ENCODE measurements around the gene MPC1.
"Not testable (repeated sequence)": the region's sequence is repeated elsewhere in the genome, so short reads cannot be mapped to it uniquely, and the experiment has no call there.

MPC1 gene

GRCh38 chr6:166397849-166398248 lies 15.1 kb upstream of the MPC1 start:
- no peak for DNase-seq
- no peak for TF ChIP-seq GATA1 (IDR thresholded peaks at IDR 0.05; ENCODE audit: low read depth, low read length)
- no peak for TF ChIP-seq POLR2A (IDR thresholded peaks at IDR 0.05; ENCODE audit: low read length)

DNA sequence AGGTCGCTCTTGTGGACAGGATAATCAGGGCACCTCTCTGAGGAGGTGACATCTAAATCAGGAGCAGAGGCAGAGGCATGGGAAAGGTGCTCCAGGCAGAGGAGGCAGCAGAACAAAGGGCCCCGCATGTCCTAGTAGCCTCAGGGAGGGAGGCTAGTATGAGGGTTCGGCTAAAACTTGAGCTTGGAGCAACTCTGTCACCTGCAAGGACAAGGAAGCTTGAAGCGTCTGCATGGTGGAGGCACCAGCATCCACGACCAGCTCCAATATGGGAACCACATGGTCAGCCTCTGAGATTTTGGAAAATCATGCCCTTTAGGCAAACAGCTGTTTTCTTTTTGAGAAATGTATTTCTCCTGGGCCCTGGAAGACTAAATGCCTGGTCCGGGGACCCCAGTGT lies 13.0 kb upstream of the MPC1 start:
- DNase-seq: no peak
- TF ChIP-seq GATA1 (IDR thresholded peaks at IDR 0.05; ENCODE audit: low read depth, low read length) (no peak), POLR2A (IDR thresholded peaks at IDR 0.05; ENCODE audit: low read length) (no peak)

DNA sequence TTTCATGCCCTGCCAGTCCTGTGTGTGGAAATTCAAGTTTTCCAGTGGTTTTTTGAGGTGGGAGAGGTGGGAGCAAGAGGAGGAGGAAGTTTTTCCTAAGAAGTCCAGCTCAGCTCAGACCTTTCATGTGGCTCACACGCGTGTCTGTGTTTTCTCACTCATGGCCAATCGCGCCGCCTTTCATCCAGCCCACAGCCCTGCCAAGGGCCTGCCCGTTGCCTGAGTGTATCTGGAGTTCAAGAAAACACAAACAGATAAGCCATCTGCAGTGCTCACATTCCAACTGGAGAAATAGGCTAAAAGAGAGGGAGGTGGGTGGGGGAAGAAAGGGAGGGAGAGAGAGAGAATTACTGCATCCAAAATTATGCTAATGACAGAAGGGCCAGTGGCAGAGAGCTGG lies 12.6 kb upstream of the MPC1 start:
- TF ChIP-seq POLR2A (IDR thresholded peaks at IDR 0.05; ENCODE audit: low read length): no peak
- TF ChIP-seq GATA1 (IDR thresholded peaks at IDR 0.05; ENCODE audit: low read depth, low read length): no peak
- no peak for DNase-seq

GRCh38 chr6:166394036-166394892 lies 11.5 kb upstream of the MPC1 start:
- no peak for TF ChIP-seq GATA1 (IDR thresholded peaks at IDR 0.05; ENCODE audit: low read depth, low read length)
- TF ChIP-seq POLR2A (IDR thresholded peaks at IDR 0.05; ENCODE audit: low read length): no peak
- DNase-seq: no peak

DNA sequence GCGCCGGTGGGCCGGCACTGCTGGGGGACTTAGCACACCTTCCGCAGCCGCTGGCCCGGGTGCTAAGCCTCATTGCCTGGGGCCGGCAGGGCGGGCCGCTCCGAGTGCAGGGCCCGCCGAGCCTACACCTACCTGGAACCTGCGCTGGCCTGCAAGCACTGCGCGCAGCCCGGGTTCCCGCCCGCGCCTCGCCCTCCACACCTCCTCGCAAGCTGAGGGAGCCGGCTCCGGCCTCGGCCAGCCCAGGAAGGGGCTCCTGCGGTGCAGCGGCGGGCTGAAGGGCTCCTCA lies 10.7 kb upstream of the MPC1 start:
- DNase-seq: no peak
- TF ChIP-seq POLR2A (IDR thresholded peaks at IDR 0.05; ENCODE audit: low read length) (no peak), GATA1 (IDR thresholded peaks at IDR 0.05; ENCODE audit: low read depth, low read length) (no peak)

DNA sequence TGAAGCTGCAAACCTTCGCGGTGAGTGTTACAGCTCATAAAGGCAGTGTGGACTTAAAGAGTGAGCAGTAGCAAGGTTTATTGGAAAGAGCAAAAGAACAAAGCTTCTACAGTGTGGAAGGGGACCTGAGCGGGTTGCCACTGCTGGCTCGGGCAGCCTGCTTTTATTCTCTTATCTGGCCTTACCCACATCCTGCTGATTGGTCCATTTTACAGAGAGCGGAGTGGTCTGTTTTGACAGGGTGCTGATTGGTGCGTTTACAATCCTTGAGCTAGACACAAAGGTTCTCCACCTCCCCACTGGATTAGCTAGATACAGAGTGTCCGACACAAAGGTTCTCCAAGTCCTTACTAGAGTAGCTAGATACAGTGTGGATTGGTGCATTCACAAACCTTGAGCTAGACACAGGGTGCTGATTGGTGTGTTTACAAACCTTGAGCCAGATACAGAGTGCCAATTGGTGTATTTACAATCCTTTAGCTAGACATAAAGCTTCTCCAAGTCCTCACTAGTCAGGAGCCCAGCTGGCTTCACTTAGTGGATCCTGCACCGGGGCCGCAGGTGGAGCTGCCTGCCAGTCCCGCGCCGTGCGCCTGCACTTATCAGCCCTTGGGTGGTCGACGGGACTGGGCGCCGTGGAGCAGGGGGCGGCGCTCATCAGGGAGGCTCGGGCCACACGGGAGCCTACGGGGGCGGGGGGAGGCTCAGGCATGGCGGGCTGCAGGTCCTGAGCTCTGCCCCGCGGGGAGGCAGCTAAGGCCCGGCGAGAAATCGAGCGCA lies 10.2 kb upstream of the MPC1 start:
- DNase-seq: not testable (repeated sequence)

DNA sequence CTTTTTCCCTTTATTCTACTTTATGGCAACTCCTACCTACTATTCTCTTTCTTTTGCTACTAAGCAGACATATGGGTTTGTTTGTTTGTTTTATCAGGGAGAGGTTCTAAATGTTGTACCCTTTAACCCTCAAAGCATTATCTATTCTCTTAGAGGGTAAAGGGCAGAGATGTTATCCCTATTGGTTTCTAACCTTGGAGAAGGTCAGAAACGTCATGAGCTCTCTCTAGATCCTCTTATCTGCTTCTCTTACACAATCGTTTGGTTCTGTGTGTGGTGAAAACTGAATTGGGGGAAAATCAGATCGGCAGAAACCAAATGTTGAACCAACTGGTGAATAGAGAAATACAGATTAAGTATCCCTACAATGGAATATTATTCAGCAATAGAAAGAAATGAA lies 6.4 kb upstream of the MPC1 start:
- TF ChIP-seq POLR2A (IDR thresholded peaks at IDR 0.05; ENCODE audit: low read length): no peak
- TF ChIP-seq GATA1 (IDR thresholded peaks at IDR 0.05; ENCODE audit: low read depth, low read length): no peak
- no peak for DNase-seq

- no peak for DNase-seq
- TF ChIP-seq GATA1 (IDR thresholded peaks at IDR 0.05; ENCODE audit: low read depth, low read length) (no peak), POLR2A (IDR thresholded peaks at IDR 0.05; ENCODE audit: low read length) (no peak)
Measured at GRCh38 chr6:166388290-166389004, 5.7 kb upstream of the MPC1 start.

DNA sequence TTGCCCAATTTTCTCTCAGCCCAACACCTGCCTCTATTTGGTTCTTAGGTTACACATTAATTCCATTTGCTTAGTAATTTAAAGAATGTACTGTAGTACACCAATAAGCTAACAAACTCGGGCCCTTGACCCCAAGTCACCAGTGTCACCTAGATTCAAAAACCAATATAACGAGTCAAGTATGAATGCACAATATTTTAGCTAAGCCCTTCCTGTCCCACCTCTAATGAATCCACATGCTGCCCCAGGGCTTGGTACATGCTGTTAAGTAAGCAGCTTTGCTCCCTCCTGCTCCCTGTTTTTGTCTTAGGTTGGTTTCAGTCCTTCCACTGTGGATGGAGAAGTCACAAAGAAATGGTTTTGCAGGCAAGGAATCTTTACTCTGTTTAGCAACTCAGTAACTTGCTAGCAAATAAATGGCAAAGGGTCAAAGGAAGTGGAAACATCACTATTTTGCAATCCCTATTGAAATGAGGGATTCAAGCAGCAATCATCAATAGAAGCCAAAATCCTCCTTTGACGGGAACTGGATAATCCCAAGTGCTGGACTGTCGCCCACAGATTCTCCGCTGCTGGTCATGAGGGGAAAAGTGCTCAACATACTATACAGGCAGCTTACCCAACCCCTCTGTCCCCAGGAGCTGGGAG lies 5.0 kb upstream of the MPC1 start:
- no peak for DNase-seq
- no peak for TF ChIP-seq GATA1 (IDR thresholded peaks at IDR 0.05; ENCODE audit: low read depth, low read length)

DNA sequence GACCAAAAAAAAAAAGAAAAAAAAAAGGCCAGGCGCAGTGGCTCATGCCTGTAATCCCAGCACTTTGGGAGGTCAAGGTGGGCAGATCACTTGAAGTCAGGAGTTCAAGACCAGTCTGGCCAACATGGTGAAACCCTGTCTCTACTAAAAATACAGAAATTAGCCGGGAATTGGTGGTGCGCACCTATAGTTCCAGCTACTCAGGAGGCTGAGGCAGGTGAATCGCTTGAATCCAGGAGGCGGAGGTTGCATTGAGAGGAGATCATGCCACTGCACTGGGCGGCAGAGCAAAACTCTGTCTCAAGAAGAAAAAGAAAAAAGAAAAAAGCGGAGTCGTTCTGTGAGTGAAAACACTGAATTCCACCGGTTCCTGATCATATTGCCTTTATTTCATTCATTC lies 4.4 kb upstream of the MPC1 start:
- DNase-seq: not testable (repeated sequence)

GRCh38 chr6:166386111-166386510 lies 3.4 kb upstream of the MPC1 start:
- TF ChIP-seq POLR2A (IDR thresholded peaks at IDR 0.05; ENCODE audit: low read length) (no peak), GATA1 (IDR thresholded peaks at IDR 0.05; ENCODE audit: low read depth, low read length) (no peak)
- DNase-seq: no peak

GRCh38 chr6:166383802-166384363 lies 1.1 kb upstream of the MPC1 start:
- peak; percentile 64 to 68 for DNase-seq

DNA sequence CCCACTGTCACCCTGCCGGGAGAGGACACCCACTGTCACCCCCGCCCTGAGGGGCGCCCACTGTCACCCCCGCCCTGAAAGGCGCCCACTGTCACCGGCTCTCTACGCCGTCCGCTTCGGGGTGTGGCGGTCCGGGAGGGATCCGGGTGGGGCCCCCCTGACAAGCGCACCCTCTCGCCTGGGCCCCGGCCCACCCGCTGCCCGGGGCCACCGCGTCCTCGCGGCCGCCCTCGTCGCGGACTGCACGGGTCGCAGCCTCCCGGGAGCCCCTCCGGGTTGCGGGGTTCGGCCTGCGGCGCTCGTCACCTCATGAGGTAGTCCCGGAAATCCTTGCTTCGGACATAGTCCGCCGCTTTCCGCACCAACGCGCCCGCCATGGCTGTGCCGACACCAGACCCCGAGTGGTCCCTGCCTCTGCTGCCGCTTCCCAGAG lies 224 bp downstream of the MPC1 start:
- DNase-seq: peak; percentile 68 to 78
- TF ChIP-seq GATA1 (IDR thresholded peaks at IDR 0.05; ENCODE audit: low read depth, low read length) (no peak), POLR2A (IDR thresholded peaks at IDR 0.05; ENCODE audit: low read length) (peak; percentile 81)

All from erythroblast (primary cell).